Gastrocnemius medialis (tissue), 4 donors: ENCODE data around the gene SLC16A7.

ENCODE experiments used
- POLR2A ChIP-seq, 2 donors: fragments of 450-650 bp; IDR thresholded peaks; one replicate each; pipeline ENCODE4 v1.6.1; 2017; ENCODE audit warnings: antibody characterized with exemption in 2 of 2, mild to moderate bottlenecking in 2 of 2, moderate library complexity in 2 of 2
- TF ChIP-seq, protein P1 (sequence below), 5 experiments: fragments of 450-650 bp in 3 of 5; fragments of 200-600 bp in 2 of 5; sonication (generic) in 2 of 5; IDR thresholded peaks in 4 of 5; conservative IDR thresholded peaks in 1 of 5; 1 replicate in 4 of 5; 2 replicates in 1 of 5; pipeline ENCODE4 v1.5.1; 2016 to 2019; ENCODE audit warnings: antibody characterized with exemption in 5 of 5, mild to moderate bottlenecking in 3 of 5, moderate library complexity in 3 of 5

DNA sequence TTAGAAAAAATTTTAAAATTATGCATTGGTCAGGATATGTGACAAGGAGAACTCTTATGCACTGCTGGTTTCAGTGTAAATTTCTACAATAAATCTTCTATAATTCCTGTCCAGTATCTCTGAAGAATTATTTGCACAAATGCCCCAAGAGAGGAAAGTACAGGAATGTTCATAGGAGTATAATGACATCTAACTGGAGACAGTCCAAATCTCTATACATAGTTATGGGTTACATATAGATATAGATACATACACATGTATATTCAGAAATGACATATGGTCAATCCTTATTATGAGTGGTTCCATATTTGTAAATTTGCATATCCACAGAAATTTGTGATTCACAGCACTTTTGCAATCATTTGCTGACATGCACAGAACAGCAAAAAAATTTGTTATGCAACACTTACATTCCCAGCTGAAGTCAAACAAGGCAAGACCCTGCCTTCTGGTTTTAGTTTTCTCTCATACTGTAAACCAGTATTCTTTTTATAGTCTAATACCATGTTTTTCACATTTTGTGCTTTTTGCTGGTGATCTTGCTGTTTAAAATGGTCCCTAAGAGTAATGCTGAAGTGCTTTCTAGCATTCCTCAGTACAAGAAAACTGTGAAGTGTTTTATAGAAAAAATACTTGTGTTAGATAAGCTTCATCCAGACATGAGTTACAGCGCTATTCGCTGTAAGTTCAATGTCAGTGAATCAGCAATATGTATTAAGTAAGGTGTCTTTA is 103.8 kb downstream of the SLC16A7 start:
- TF ChIP-seq, protein P1, sequence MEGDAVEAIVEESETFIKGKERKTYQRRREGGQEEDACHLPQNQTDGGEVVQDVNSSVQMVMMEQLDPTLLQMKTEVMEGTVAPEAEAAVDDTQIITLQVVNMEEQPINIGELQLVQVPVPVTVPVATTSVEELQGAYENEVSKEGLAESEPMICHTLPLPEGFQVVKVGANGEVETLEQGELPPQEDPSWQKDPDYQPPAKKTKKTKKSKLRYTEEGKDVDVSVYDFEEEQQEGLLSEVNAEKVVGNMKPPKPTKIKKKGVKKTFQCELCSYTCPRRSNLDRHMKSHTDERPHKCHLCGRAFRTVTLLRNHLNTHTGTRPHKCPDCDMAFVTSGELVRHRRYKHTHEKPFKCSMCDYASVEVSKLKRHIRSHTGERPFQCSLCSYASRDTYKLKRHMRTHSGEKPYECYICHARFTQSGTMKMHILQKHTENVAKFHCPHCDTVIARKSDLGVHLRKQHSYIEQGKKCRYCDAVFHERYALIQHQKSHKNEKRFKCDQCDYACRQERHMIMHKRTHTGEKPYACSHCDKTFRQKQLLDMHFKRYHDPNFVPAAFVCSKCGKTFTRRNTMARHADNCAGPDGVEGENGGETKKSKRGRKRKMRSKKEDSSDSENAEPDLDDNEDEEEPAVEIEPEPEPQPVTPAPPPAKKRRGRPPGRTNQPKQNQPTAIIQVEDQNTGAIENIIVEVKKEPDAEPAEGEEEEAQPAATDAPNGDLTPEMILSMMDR (IDR thresholded peaks at IDR 0.05 in 4 of 5, conservative IDR thresholded peaks at IDR 0.05 in 1 of 5): no peak
- TF ChIP-seq POLR2A (IDR thresholded peaks at IDR 0.05): no peak
